GM21423 (cell line): ENCODE measurements around the gene RAB5A.
"Not testable (repeated sequence)": the region's sequence is repeated elsewhere in the genome, so short reads cannot be mapped to it uniquely, and the experiment has no call there.

Experiments used
- ATAC-seq: cut with Tn5 transposase; IDR thresholded peaks from one replicate; pipeline ENCODE4 v1.9.1; 2021; ENCODE audit warnings: mild to moderate bottlenecking, moderate library complexity; ENCODE audit not compliant: unreplicated experiment

Gene RAB5A

GRCh38 chr3:20023623-20024405 is 76.9 kb downstream of the RAB5A start:
- no peak for ATAC-seq

GRCh38 chr3:20027136-20027535 is 80.2 kb downstream of the RAB5A start:
- ATAC-seq = no peak

GRCh38 chr3:20028905-20029331 is 82.0 kb downstream of the RAB5A start:
- ATAC-seq = no peak

- ATAC-seq = not testable (repeated sequence)
Measured at GRCh38 chr3:20031939-20032338, 85.0 kb downstream of the RAB5A start.
